Hematopoietic multipotent progenitor cell treated with erythropoietin and hydrocortisone succinate and interleukin-3 and kit ligand, for 17 days (in vitro differentiated cells): Measurements from ENCODE around the gene LGALS9C.
"Not testable (repeated sequence)": the region's sequence is repeated elsewhere in the genome, so short reads cannot be mapped to it uniquely, and the experiment has no call there.

Experiments used
- DNase-seq: peaks from one replicate; pipeline ENCODE4 v3.0.0-alpha.2; 2015; ENCODE audit warnings: low spot score

The LGALS9C gene

GRCh38 chr17:18530405-18530804 lies 53.8 kb downstream of the LGALS9C start:
- DNase-seq = not testable (repeated sequence)

GRCh38 chr17:18542234-18542633 lies 65.6 kb downstream of the LGALS9C start:
- DNase-seq = not testable (repeated sequence)

- DNase-seq = not testable (repeated sequence)
Observed at GRCh38 chr17:18542907-18543306, 66.3 kb downstream of the LGALS9C start.
